Spleen (tissue), 11 donors: ENCODE results near the gene FERMT3. TPM values are rescaled to one million over a fixed set of nuclear protein-coding genes. Genes with fewer than 3 reads are reported as not detected.

Experiments
- DNase-seq: peaks from one replicate; pipeline ENCODE4 v3.0.0-alpha.2; 2020
- H3K27ac ChIP-seq, 8 donors: fragments of 200-600 bp; sonication (generic) in 7 of 8; 1 replicate in 4 of 8; 2 replicates in 4 of 8; pipeline versions ENCODE4 v1.5.0 to v1.8.0; 2016 to 2021; ENCODE audit warnings: inconsistent platforms in 4 of 8, mild to moderate bottlenecking in 4 of 8, moderate library complexity in 1 of 8
- H3K27me3 ChIP-seq, 7 donors: fragments of 200-600 bp; sonication (generic) in 6 of 7; replicated peaks in 1 of 7; 1 replicate in 4 of 7; 2 replicates in 3 of 7; pipeline versions ENCODE4 v1.5.0 to v1.8.0; 2016 to 2021; ENCODE audit warnings: inconsistent platforms in 3 of 7, mild to moderate bottlenecking in 1 of 7
- H3K36me3 ChIP-seq, 6 donors: fragments of 200-600 bp; sonication (generic) in 5 of 6; 1 replicate in 4 of 6; 2 replicates in 2 of 6; pipeline versions ENCODE4 v1.5.0 to v1.8.0; 2016 to 2021; ENCODE audit warnings: inconsistent platforms in 2 of 6
- H3K4me1 ChIP-seq, 6 donors: fragments of 200-600 bp; sonication (generic) in 5 of 6; 1 replicate in 3 of 6; 2 replicates in 3 of 6; pipeline versions ENCODE4 v1.5.0 to v1.8.0; 2016 to 2021; ENCODE audit warnings: inconsistent platforms in 3 of 6
- H3K4me3 ChIP-seq, 8 donors: fragments of 200-600 bp; sonication (generic) in 7 of 8; 1 replicate in 4 of 8; 2 replicates in 4 of 8; pipeline versions ENCODE4 v1.5.0 to v1.8.0; 2016 to 2021; ENCODE audit warnings: inconsistent platforms in 4 of 8, mild to moderate bottlenecking in 4 of 8, moderate library complexity in 2 of 8
- H3K9me3 ChIP-seq, 8 donors: fragments of 200-600 bp; sonication (generic) in 7 of 8; 1 replicate in 4 of 8; 2 replicates in 4 of 8; pipeline versions ENCODE4 v1.5.0 to v1.8.0; 2016 to 2021; ENCODE audit warnings: inconsistent platforms in 4 of 8
- CTCF ChIP-seq, 11 experiments: fragments of 200-600 bp in 7 of 11; fragments of 450-650 bp in 4 of 11; sonication (generic) in 4 of 11; IDR thresholded peaks in 8 of 11; conservative IDR thresholded peaks in 3 of 11; 1 replicate in 7 of 11; 2 replicates in 4 of 11; pipeline versions ENCODE4 v1.4.0 to v1.8.0; 2016 to 2021; ENCODE audit warnings: antibody characterized with exemption in 11 of 11, inconsistent platforms in 4 of 11, mild to moderate bottlenecking in 1 of 11
- POLR2A ChIP-seq, 3 donors: fragments of 450-650 bp; IDR thresholded peaks; one replicate each; pipeline ENCODE4 v1.5.1; 2017; ENCODE audit warnings: antibody characterized with exemption in 3 of 3, mild to moderate bottlenecking in 1 of 3
- POLR2AphosphoS5 ChIP-seq, 3 donors: sonication (generic); formaldehyde crosslinking; IDR thresholded peaks; one replicate each; pipeline ENCODE4 v1.5.1; 2017; ENCODE audit warnings: antibody characterized with exemption in 3 of 3
- WGBS, 5 donors: extraction: QIAGEN DNeasy Blood & Tissue Kit in 3 of 5; methylation state at CpG; one replicate each; pipeline versions ENCODE4 v1.1.5 to v1.1.7; 2013 to 2018; 5-methylcytosine and 5-hydroxymethylcytosine counted together
- intact Hi-C: fragments of 100-400 bp; cut with DNase I; formaldehyde crosslinking; loops from one replicate; pipeline ENCODE4 v1.15.0; 2023; ENCODE audit warnings: low total_unique reads
- polyA plus RNA-seq, 3 donors: library from polyadenylated mRNA; stranded (reverse); fragments of 200-250 nt; gene quantifications; one replicate each; pipeline ENCODE4 v1.2.1, GENCODE V29; 2013
- total RNA-seq, 7 donors: library from RNA; depleted of rRNA in 3 of 7; stranded (reverse); fragments of >200 nt in 3 of 7; fragmentation: NEBNext Ultra II Directional in 4 of 7; extraction: Animal tissue kit (Norgen Biotek cat#: 25700) in 4 of 7; gene quantifications; one replicate each; pipeline versions ENCODE4 v1.1.0 to v1.2.1, GENCODE V29; 2016 to 2021
- donor health status: healthy with polysubstance abuse.
- donor health status: DM: no; HTN: no; CAD: no; lungs with moderate emphysema.
- donor health status: DM: no; HTN: no; CAD: no.
- donor health status: Bipolar disorder and iron deficiency.
- donor health status: healthy.
- donor health status: DM: no; HTN: no; CAD: no.
- donor health status: DM: yes; HTN: yes; CAD: no.

Gene FERMT3
- total and polyA plus RNA-seq, 10 donors: 120 to 248 (median 174) TPM

DNA sequence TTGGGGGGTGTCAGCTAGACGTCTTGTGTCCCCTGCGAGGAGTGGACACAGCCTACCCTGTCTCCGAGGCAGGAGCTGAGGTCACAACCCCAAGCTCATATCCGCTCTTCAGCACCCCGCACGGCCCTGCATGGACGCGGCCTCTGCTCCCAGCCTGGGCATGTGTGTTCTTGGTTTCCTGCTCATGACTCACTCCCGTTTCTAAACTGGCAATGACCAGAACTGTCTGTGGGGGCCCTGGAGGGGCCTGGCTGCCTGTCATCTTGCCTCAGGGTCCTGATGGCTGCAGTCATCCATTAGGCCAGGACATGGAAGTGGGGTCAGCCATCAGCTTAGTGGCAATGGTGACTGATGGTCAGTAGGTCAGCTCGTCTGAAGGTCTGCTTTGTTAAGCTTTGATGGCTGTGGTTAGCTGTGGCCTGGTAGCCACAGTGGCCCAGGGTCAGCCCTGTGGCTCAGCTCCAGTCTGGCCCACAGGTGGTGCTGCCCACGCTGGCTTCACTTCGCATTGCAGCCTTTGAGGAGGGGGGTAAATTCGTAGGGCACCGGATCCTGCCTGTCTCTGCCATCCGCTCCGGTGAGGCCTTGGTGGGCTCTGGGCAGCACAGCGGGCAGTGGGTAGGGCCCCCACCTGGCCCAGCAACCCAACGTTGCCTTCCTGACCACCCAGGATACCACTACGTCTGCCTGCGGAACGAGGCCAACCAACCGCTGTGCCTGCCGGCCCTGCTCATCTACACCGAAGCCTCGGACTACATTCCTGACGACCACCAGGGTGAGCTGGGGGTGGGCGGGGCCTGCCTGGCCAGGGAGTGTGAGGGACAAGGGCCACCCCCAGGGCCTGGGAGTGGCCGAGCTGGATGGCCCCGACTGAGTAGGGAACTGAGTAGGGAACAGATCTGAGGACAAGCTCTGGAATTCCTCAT lies 56.8 kb downstream of the FERMT3 start:
- peaks cover 0 to 94% (median 59%) of the 10 kb centered on the region in 6 donors for H3K36me3 ChIP-seq
- DNase-seq: peak; percentile 72
- no peaks in the 10 kb centered on the region for H3K27me3 ChIP-seq
- no peak overlapping the region for H3K27ac ChIP-seq
- no peaks in the 10 kb centered on the region for H3K9me3 ChIP-seq
- no peak overlapping the region for H3K4me3 ChIP-seq
- peaks cover 14 to 23% (median 19%) of the 10 kb centered on the region in 6 donors for H3K4me1 ChIP-seq
- WGBS, 5 donors: 87 to 90% (median 88%) methylated on average over 26 to 29 of the region's 29 CpGs
- TF ChIP-seq POLR2AphosphoS5 (IDR thresholded peaks at IDR 0.05): peak in 1 of 3 donors; percentile 14
- no peak for TF ChIP-seq POLR2A (IDR thresholded peaks at IDR 0.05)
- intact Hi-C loops: no loop called here

DNA sequence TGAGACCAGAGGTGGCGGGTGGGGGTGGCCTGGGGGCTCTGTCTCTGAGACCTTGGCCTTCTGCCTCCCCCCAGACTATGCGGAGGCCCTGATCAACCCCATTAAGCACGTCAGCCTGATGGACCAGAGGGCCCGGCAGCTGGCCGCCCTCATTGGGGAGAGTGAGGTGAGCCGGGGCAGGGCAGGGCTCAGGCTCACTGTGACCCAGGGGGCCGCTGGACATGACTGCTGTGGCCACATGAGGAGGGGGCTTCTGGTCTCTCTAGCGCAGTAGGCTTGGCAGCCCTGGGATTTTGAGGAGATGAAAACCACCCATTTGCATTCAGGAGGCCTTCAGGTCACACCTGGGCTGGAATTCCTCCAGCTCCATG lies 57.4 kb downstream of the FERMT3 start:
- no peaks in the 10 kb centered on the region for H3K9me3 ChIP-seq
- intact Hi-C loops: no loop called here
- peaks cover 21 to 30% (median 25%) of the 10 kb centered on the region in 6 donors for H3K4me1 ChIP-seq
- H3K27me3 ChIP-seq: no peaks in the 10 kb centered on the region
- H3K4me3 ChIP-seq: no peak overlapping the region
- H3K27ac ChIP-seq: no peak overlapping the region
- TF ChIP-seq POLR2AphosphoS5 (IDR thresholded peaks at IDR 0.05) (no peak), CTCF (IDR thresholded peaks at IDR 0.05 in 8 of 11, conservative IDR thresholded peaks at IDR 0.05 in 3 of 11) (no peak), POLR2A (IDR thresholded peaks at IDR 0.05) (no peak)
- WGBS, 5 donors: 91 to 97% (median 96%) methylated on average over 3 to 8 of the region's 8 CpGs
- DNase-seq: no peak
- peaks cover 0 to 87% (median 53%) of the 10 kb centered on the region in 6 donors for H3K36me3 ChIP-seq

DNA sequence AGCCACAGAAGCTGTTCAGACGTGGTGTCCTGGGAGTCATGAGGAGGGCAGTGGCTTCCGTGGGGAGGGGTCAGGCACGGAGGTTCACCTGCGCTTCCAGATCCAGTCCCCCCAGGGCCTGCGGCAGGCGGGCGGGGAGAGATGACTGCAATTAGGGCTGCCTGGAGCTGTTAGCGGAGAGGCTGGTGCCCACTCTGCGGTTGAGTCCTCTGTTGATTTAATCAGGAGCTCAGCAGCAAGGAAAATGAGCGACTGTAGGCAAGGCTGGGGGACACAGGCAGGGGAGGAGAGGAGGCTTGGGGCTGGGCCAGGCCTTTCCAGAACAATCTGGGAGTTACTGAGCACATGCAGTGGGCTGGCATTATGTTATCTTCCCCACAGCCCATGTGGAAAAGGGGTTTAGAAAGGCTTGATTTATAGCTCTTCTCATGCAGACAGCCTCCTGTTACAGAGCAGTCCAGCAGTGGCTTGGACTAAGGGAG lies 57.9 kb downstream of the FERMT3 start:
- Histone ChIP-seq H3K4me1 (peaks cover 22 to 34% (median 27%) of the 10 kb centered on the region in 6 donors), H3K36me3 (peaks cover 0 to 82% (median 48%) of the 10 kb centered on the region in 6 donors), H3K4me3 (no peak overlapping the region), H3K27me3 (no peaks in the 10 kb centered on the region), H3K9me3 (no peaks in the 10 kb centered on the region), H3K27ac (no peak overlapping the region)
- DNase-seq: no peak
- TF ChIP-seq POLR2AphosphoS5 (IDR thresholded peaks at IDR 0.05): no peak
- no peak for TF ChIP-seq CTCF (IDR thresholded peaks at IDR 0.05 in 8 of 11, conservative IDR thresholded peaks at IDR 0.05 in 3 of 11)
- no peak for TF ChIP-seq POLR2A (IDR thresholded peaks at IDR 0.05)
- intact Hi-C loops: no loop called here
- 92 to 98% (median 95%) methylated on average over 5 to 10 of the region's 10 CpGs for WGBS, 5 donors

- intact Hi-C loops: no loop called here
- DNase-seq: peak; percentile 78
- peaks cover 0 to 72% (median 40%) of the 10 kb centered on the region in 6 donors for H3K36me3 ChIP-seq
- H3K27ac ChIP-seq: no peak overlapping the region
- H3K9me3 ChIP-seq: no peaks in the 10 kb centered on the region
- H3K4me1 ChIP-seq: peaks cover 22 to 39% (median 27%) of the 10 kb centered on the region in 6 donors
- no peak overlapping the region for H3K4me3 ChIP-seq
- no peak for TF ChIP-seq POLR2AphosphoS5 (IDR thresholded peaks at IDR 0.05)
- no peak for TF ChIP-seq POLR2A (IDR thresholded peaks at IDR 0.05)
- TF ChIP-seq CTCF (IDR thresholded peaks at IDR 0.05 in 8 of 11, conservative IDR thresholded peaks at IDR 0.05 in 3 of 11): no peak
- 87 to 93% (median 90%) methylated on average over 25 to 35 of the region's 35 CpGs for WGBS, 5 donors
- no peaks in the 10 kb centered on the region for H3K27me3 ChIP-seq
Measured at GRCh38 chr11:64265176-64266160, 58.9 kb downstream of the FERMT3 start.
